HL-60 (cell line): ENCODE results near the gene TRIP13.

Source experiments
- DNase-seq, 2 experiments: peaks; one replicate each; pipeline ENCODE4 v3.0.0-alpha.2; 2010 to 2020; ENCODE audit warnings: low read depth in 1 of 2, low spot score in 1 of 2
- H3K27ac ChIP-seq: fragments of 250-450 bp; sonication (Bioruptor Pico); replicated peaks from 2 replicates; pipeline ENCODE4 v1.5.1; 2020; ENCODE audit warnings: mild to moderate bottlenecking, moderate library complexity
- H3K27me3 ChIP-seq: fragments of 250-450 bp; sonication (Bioruptor Pico); 2 replicates; pipeline ENCODE4 v1.5.1; 2021; ENCODE audit warnings: mild to moderate bottlenecking, moderate library complexity; ENCODE audit not compliant: insufficient read depth, poor library complexity, severe bottlenecking
- H3K4me3 ChIP-seq: replicated peaks from 2 replicates; pipeline ENCODE4 v1.5.1; 2011; ENCODE audit warnings: mild to moderate bottlenecking, control low read depth, low read length; ENCODE audit not compliant: insufficient read depth
- GABPA ChIP-seq: IDR thresholded peaks from 2 replicates; pipeline ENCODE4 v1.6.1; 2012; ENCODE audit warnings: low read depth
- POLR2AphosphoS5 ChIP-seq: IDR thresholded peaks from 2 replicates; pipeline ENCODE4 v1.6.1; 2012; ENCODE audit warnings: low read depth
- SPI1 ChIP-seq: IDR thresholded peaks from 2 replicates; pipeline ENCODE4 v1.6.1; 2012; ENCODE audit warnings: low read depth, mild to moderate bottlenecking, borderline replicate concordance
- TF ChIP-seq, protein P1 (sequence below): IDR thresholded peaks from one replicate; pipeline ENCODE4 v1.5.1; 2011; ENCODE audit warnings: low read length, control low read depth, inconsistent platforms; ENCODE audit not compliant: insufficient read depth
- TF ChIP-seq, protein P2 (sequence below): IDR thresholded peaks from 2 replicates; pipeline ENCODE4 v1.6.1; 2012; ENCODE audit warnings: low read depth; ENCODE audit not compliant: insufficient replicate concordance

TRIP13 gene

GRCh38 chr5:963673-964531, 71.2 kb downstream of the TRIP13 start:
- DNase-seq: peak in 1 of 2 experiments; percentile 32
- no peak for TF ChIP-seq GABPA
- TF ChIP-seq, protein P1, sequence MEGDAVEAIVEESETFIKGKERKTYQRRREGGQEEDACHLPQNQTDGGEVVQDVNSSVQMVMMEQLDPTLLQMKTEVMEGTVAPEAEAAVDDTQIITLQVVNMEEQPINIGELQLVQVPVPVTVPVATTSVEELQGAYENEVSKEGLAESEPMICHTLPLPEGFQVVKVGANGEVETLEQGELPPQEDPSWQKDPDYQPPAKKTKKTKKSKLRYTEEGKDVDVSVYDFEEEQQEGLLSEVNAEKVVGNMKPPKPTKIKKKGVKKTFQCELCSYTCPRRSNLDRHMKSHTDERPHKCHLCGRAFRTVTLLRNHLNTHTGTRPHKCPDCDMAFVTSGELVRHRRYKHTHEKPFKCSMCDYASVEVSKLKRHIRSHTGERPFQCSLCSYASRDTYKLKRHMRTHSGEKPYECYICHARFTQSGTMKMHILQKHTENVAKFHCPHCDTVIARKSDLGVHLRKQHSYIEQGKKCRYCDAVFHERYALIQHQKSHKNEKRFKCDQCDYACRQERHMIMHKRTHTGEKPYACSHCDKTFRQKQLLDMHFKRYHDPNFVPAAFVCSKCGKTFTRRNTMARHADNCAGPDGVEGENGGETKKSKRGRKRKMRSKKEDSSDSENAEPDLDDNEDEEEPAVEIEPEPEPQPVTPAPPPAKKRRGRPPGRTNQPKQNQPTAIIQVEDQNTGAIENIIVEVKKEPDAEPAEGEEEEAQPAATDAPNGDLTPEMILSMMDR: no peak
- TF ChIP-seq SPI1: no peak
- TF ChIP-seq POLR2AphosphoS5: no peak
- TF ChIP-seq, protein P2, sequence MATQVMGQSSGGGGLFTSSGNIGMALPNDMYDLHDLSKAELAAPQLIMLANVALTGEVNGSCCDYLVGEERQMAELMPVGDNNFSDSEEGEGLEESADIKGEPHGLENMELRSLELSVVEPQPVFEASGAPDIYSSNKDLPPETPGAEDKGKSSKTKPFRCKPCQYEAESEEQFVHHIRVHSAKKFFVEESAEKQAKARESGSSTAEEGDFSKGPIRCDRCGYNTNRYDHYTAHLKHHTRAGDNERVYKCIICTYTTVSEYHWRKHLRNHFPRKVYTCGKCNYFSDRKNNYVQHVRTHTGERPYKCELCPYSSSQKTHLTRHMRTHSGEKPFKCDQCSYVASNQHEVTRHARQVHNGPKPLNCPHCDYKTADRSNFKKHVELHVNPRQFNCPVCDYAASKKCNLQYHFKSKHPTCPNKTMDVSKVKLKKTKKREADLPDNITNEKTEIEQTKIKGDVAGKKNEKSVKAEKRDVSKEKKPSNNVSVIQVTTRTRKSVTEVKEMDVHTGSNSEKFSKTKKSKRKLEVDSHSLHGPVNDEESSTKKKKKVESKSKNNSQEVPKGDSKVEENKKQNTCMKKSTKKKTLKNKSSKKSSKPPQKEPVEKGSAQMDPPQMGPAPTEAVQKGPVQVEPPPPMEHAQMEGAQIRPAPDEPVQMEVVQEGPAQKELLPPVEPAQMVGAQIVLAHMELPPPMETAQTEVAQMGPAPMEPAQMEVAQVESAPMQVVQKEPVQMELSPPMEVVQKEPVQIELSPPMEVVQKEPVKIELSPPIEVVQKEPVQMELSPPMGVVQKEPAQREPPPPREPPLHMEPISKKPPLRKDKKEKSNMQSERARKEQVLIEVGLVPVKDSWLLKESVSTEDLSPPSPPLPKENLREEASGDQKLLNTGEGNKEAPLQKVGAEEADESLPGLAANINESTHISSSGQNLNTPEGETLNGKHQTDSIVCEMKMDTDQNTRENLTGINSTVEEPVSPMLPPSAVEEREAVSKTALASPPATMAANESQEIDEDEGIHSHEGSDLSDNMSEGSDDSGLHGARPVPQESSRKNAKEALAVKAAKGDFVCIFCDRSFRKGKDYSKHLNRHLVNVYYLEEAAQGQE: no peak
- Histone ChIP-seq H3K4me3 (no peak overlapping the region), H3K27ac (peak overlapping the region; percentile 50), H3K27me3 (peaks cover 2% of the 10 kb centered on the region)

DNA sequence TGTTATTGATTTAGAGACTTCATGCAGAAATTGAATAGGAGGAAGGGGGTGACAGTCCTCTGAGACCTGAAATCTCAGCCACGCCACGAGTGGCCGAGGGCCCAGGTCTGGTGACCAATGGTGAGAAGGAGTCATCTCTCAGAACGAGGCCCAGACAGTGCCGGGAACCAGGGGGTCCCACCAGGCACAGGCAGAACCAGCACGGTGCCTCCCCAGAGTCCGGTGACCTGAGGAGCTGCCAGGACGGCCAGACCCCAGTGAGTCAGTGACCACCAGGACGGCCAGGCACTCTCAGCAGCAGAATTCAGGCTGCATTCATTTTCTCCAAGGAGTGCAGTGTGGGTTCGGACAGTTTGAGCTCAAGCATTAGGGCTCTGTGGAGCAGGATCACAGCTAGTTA, 72.1 kb downstream of the TRIP13 start:
- TF ChIP-seq POLR2AphosphoS5: no peak
- TF ChIP-seq SPI1: no peak
- TF ChIP-seq, protein P1: no peak
- TF ChIP-seq, protein P2: no peak
- no peak for TF ChIP-seq GABPA
- peaks cover 2% of the 10 kb centered on the region for H3K27me3 ChIP-seq
- peak overlapping the region; percentile 50; the same call in 1 of the 2 replicates for H3K27ac ChIP-seq
- DNase-seq: no peak
- H3K4me3 ChIP-seq: no peak overlapping the region

DNA sequence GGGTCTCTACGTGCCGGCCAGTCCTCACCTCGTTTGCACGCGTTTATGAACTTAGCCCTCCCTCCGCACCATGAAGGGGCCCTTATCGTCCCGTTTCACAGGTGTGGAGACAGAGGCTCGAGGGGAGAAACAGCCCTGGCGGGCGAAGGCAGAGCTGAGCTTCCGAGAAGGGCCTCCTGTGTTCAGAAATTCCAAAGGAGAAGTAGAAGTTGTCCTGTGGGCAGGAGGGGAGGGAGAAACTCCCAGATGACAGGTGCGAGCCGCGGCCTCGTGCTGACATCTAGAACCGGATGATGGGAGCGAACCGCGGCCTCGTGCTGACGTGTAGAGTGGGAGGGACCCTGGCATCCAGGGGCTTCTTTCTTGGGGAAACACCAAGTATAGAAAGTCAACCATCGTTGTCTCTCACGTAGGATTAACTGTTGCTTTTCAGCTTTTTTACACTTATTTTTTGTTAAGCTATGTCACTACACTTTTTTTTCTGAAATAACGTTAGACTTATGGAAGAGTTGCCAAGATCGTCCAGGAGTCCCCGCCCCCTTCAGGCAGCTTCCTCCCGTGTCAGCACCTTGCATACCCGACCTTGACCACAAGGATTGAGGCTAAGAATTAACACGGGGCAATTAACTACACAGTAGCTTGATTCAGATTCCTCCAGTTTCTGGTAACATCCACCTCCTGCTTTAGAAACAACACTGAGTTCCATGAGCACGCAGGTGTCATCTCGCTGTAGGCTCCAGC, 73.1 kb downstream of the TRIP13 start:
- peaks cover 2% of the 10 kb centered on the region for H3K27me3 ChIP-seq
- TF ChIP-seq, protein P1: no peak
- TF ChIP-seq, protein P2: no peak
- TF ChIP-seq GABPA: no peak
- no peak for TF ChIP-seq POLR2AphosphoS5
- TF ChIP-seq SPI1: no peak
- DNase-seq: no peak
- H3K4me3 ChIP-seq: no peak overlapping the region
- H3K27ac ChIP-seq: no peak overlapping the region
